Stimulated activated CD8-positive, alpha-beta memory T cell treated with anti-CD3 and anti-CD28 coated beads, Interleukin-7, amount 100 ng/mL, for 1 hour (primary cell): ENCODE measurements around the gene NEDD9.

Experiments
- DNase-seq, 2 donors: peaks; one replicate each; pipeline ENCODE4 v3.0.0-alpha.2; 2020; ENCODE audit warnings: low read depth in 2 of 2

Gene NEDD9

GRCh38 chr6:11260249-11261038 is 28.0 kb upstream of the NEDD9 start:
- no peak for DNase-seq

- DNase-seq: no peak
Observed at GRCh38 chr6:11258260-11259237, 26.1 kb upstream of the NEDD9 start.

DNA sequence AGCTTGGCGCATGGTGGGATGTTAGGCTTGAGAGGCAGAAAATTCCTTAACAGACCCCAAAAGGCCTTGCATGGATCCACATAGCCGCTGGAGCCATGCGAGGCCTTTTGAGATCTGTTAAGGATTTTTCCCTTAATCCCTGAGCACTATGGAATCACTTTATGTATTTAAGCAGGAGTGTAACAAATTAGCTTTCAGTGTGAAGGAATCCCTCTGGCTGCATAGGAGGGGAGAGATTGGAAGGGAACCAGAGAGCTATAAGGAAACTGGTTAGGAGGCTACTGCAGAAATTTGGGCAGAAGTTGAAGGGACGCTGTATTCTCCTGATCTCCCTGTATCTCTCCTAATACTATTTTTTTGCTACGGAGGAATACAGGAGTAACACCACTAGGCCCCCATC is 23.1 kb upstream of the NEDD9 start:
- DNase-seq: no peak

DNA sequence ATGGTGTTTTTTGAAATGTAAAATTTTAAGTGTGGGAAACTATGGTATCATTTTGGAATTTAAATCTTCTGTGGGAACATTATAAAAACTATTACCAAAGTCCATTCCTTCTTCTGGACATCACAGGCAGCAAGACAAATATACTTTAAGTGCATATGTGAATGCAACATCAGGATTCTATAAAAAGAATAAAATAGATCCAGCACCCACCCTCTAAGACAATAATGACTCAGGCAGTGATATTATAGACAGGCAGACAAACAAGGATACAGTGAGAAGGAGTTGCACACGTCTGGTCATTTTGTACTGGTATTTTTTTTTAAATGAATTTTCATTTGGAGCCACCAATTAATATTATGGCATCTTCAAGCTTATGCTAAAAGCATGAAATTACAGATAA is 21.1 kb upstream of the NEDD9 start:
- no peak for DNase-seq

GRCh38 chr6:11251553-11252360 is 19.3 kb upstream of the NEDD9 start:
- no peak for DNase-seq

DNA sequence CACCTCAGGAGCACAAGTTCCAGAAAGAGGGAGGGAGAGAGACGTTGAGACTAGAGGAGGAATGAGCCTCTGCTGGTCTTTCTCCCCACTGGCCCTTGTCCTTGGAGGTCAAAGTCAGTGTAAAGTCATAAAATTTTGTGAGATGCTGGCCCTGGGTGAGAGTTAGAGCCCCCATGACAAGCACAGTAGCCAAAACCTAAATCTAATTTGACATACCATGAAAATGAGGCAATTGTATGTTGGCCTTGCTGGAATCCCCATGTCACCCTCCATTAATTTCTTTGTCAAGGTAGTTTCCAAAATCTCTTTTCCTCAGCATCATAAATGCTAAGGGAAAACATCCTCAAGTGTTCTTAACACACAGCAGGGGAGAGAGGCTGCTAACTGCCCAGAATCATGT is 17.6 kb upstream of the NEDD9 start:
- no peak for DNase-seq

DNA sequence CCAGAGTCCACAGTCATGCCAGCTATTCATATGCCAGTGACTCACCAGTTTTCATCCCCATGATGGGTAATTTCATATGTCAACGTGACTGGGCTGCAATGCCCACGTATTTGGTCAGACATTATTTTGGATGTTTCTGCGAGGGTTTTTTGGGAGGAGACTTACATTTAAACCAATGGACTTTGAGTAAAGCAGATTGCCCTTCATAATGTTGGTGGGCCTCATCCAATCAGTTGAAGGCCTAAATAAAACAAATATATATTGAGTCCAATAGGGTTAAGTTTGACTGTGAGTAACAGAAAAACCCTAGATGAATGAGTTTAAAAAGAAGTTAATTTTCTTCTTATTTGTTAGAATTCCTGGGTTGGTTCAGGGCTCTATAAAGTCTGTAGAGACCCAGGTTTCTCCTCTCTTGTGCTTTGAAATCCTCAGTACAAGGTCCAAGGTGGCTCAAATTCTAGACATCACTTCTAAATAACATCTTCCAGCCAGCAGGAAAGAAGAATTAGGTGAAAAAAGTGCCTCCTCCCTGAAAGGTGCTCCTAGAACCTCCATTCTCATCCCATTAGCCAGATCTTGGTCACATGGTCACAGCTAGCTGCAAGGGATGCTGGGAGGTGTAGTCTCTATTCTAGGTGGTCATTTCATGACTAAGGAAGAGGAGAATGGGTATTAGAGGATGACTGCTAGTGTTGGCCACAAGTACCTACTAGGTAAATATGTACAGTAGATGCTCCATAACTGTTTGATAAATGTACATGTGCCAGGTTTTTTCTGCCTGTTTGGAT is 16.7 kb upstream of the NEDD9 start:
- no peak for DNase-seq

GRCh38 chr6:11246722-11247121 is 14.3 kb upstream of the NEDD9 start:
- DNase-seq: no peak

GRCh38 chr6:11245381-11246256 is 13.2 kb upstream of the NEDD9 start:
- no peak for DNase-seq

DNA sequence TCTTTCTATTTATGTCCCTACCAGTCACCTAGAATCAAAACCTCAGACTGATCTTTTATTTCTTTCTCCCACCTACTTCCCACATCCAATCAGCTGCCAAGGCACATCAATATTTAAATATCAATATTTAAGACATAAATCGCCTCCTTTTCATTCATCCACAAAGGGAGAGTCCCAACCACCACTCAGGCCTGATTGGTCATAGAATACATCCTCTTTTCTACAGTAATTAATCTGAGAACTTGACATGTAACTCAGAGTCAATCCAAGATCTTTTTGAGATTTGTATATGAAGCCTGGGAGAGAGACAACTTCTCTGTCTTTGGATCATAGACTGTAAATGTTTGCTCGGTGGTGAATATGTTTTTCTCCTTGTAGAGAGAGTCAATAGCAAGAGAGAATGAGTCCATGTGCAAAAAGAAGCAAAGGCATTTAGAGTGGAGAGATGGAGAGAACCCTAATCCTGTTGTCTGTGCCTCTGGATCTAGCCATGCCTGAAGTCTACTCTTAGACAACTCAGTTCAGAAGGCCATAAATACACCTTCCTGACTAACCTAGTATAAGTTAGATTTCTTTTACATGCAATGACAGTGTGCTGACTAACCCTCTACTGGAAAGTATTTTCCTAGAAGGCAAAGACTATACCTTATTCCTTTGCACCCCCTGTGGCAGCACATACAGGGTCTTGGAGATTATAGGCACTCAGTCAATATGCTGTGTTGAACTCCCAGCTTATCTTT is 12.1 kb upstream of the NEDD9 start:
- no peak for DNase-seq

- no peak for DNase-seq
Observed at GRCh38 chr6:11243861-11244260, 11.4 kb upstream of the NEDD9 start.

DNA sequence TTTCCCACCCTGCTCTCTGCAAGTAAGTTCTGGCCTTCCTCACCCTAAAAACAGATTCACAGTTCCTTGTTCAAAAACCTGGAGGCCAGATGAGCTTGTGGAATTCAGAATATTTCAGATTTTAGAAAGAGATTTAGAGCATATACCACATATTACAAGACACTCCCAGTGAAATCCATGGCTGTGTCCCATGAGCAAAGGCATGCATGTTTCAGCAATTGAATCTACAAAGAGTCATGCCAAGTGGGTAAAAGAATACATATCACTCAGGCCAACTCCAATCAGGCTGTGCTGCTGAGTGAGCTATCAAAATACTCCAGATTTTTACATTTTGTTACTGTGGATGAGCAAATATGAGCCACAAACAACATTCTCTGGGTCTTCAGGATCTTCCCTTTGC is 10.2 kb upstream of the NEDD9 start:
- no peak for DNase-seq

DNA sequence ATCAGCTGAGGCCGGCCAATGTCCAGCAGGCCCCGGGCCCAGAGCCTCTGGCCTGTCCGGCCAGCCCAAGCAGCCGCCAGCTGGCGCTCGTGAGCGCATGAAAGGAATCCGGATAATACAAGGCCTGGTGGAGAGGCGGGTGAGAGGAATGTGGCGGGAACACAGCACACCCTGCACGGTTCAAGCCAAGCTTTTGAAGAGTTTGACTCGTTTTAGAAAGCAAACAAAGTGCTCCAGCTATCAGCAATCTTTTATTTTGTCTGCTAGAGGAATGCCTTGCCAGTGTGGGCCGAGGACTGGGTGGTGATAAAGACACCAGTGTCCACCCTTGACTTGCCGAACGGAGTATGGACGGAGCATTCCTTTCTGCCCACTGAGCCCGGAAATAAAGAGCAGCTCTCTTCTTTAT is 9.3 kb upstream of the NEDD9 start:
- no peak for DNase-seq

DNA sequence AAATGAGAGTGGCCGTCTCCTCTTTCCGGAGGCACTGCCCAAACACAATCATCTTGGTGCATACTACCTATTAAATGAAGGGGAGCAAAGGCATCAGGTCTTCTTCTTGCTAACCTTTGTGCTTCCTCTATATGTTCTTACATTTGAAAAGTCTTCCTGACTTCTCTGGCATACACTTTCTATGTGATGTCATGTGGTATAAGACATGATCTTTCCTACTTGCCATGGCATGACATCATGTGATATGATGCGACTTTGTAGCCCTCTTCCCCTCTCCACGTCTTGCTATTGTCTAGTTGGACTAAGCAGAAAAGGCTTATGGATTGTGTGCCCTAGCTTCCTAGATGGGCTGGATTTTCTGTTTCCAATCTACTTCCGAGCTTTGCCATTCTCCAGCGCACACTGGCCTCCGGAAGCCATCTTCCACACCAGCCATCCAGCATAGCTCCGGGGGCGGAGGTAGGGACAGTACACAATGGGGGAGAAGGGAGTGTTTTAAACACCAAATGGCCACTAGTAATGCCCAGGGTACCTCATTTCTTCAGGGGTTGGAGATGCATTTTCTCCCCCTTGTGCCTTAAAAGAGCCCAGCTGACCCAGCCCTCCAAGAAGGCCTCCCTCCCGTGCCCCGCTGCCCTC is 8.8 kb upstream of the NEDD9 start:
- no peak for DNase-seq

GRCh38 chr6:11237956-11238355 is 5.5 kb upstream of the NEDD9 start:
- no peak for DNase-seq

- no peak for DNase-seq
Observed at GRCh38 chr6:11237428-11237827, 5.0 kb upstream of the NEDD9 start.

GRCh38 chr6:11236915-11237314 is 4.4 kb upstream of the NEDD9 start:
- DNase-seq: no peak

DNA sequence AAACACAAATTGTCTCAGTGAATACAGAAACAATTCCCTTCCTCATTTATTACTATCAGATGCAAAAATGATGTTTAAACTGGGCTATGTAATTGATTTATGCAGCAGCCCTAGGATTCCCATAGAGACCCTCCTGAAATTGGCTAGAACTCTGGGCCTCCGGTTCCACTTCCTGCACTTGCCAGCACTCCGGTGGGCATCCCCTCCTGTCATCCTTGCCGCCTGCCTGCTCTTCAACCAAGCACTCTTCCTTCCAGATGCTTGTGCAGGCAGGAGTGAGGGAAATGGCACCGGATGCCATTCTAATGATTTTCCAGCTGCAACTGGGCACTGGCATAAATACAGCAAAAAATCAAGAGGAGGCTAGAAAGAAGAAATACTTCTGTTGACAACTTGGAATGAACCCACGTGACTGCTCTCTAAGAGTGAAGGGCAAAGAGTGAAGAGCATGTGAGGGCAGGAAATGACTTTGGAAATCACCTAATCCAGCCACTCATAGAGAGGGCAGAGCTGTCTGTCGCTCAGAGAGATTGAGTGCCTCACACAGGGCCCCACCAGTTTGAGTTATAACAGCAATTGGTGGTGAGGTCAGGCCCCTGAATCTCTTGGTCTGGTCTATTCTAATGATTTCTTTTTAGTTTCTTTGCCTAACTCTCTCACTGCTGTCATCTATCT is 3.7 kb upstream of the NEDD9 start:
- no peak for DNase-seq
